ENCODE measurements around the gene PITPNC1. TPM values are rescaled to one million over a fixed set of nuclear protein-coding genes. Genes with fewer than 3 reads are reported as not detected.

The PITPNC1 gene
- total RNA-seq, 3 donors from 2014 or later, result 11.0 to 17.7 (median 14.8) TPM

- Histone ChIP-seq H3K27ac (no peak overlapping the region), H3K4me3 (no peak overlapping the region), H3K27me3 (no peaks in the 10 kb centered on the region), H3K36me3 (no peaks in the 10 kb centered on the region), H3K9me3 (no peaks in the 10 kb centered on the region), H3K4me1 (no peaks in the 10 kb centered on the region)
- intact Hi-C loops (cut with DNase I; ENCODE audit: low total_unique reads), result no loop called here
- TF ChIP-seq POLR2AphosphoS5 (IDR thresholded peaks at IDR 0.05), result no peak
- TF ChIP-seq CTCF (IDR thresholded peaks at IDR 0.05), result no peak
- TF ChIP-seq POLR2A (IDR thresholded peaks at IDR 0.05), result no peak
- DNase-seq (ENCODE audit: low spot score in 2 of 2), result no peak
Measured at GRCh38 chr17:67392111-67392510, 15.0 kb downstream of the PITPNC1 start.

- intact Hi-C loops (cut with DNase I; ENCODE audit: low total_unique reads), result no loop called here
- Histone ChIP-seq H3K9me3 (no peaks in the 10 kb centered on the region), H3K4me3 (no peak overlapping the region), H3K36me3 (no peaks in the 10 kb centered on the region), H3K27me3 (no peaks in the 10 kb centered on the region), H3K27ac (no peak overlapping the region), H3K4me1 (no peaks in the 10 kb centered on the region)
- no peak for DNase-seq (ENCODE audit: low spot score in 2 of 2)
- no peak for TF ChIP-seq POLR2A (IDR thresholded peaks at IDR 0.05)
Measured at GRCh38 chr17:67393809-67394397, 16.8 kb downstream of the PITPNC1 start.

GRCh38 chr17:67399676-67400075, 22.6 kb downstream of the PITPNC1 start:
- intact Hi-C loops (cut with DNase I; ENCODE audit: low total_unique reads), result no loop called here

GRCh38 chr17:67400193-67400592, 23.1 kb downstream of the PITPNC1 start:
- TF ChIP-seq POLR2A (IDR thresholded peaks at IDR 0.05) (no peak), CTCF (IDR thresholded peaks at IDR 0.05) (no peak), POLR2AphosphoS5 (IDR thresholded peaks at IDR 0.05) (no peak)
- H3K4me3 ChIP-seq, result no peak overlapping the region
- no peaks in the 10 kb centered on the region for H3K9me3 ChIP-seq
- H3K4me1 ChIP-seq, result no peaks in the 10 kb centered on the region
- no peaks in the 10 kb centered on the region for H3K36me3 ChIP-seq
- H3K27ac ChIP-seq, result no peak overlapping the region
- no peaks in the 10 kb centered on the region for H3K27me3 ChIP-seq
- intact Hi-C loops (cut with DNase I; ENCODE audit: low total_unique reads), result no loop called here
- DNase-seq (ENCODE audit: low spot score in 2 of 2), result no peak

More at GRCh38 chr17:67399676-67400075, 22.6 kb downstream of the PITPNC1 start:
- no peaks in the 10 kb centered on the region for H3K36me3 ChIP-seq
- H3K4me1 ChIP-seq, result no peaks in the 10 kb centered on the region
- H3K27me3 ChIP-seq, result no peaks in the 10 kb centered on the region
- H3K4me3 ChIP-seq, result no peak overlapping the region
- no peak overlapping the region for H3K27ac ChIP-seq
- DNase-seq (ENCODE audit: low spot score in 2 of 2), result no peak
- no peaks in the 10 kb centered on the region for H3K9me3 ChIP-seq
- no peak for TF ChIP-seq POLR2AphosphoS5 (IDR thresholded peaks at IDR 0.05)
- no peak for TF ChIP-seq CTCF (IDR thresholded peaks at IDR 0.05)
- no peak for TF ChIP-seq POLR2A (IDR thresholded peaks at IDR 0.05)

GRCh38 chr17:67401106-67401505, 24.0 kb downstream of the PITPNC1 start:
- Histone ChIP-seq H3K9me3 (no peaks in the 10 kb centered on the region), H3K4me3 (no peak overlapping the region), H3K4me1 (no peaks in the 10 kb centered on the region), H3K36me3 (no peaks in the 10 kb centered on the region), H3K27me3 (no peaks in the 10 kb centered on the region), H3K27ac (no peak overlapping the region)
- intact Hi-C loops (cut with DNase I; ENCODE audit: low total_unique reads), result no loop called here
- TF ChIP-seq CTCF (IDR thresholded peaks at IDR 0.05), result no peak
- TF ChIP-seq POLR2AphosphoS5 (IDR thresholded peaks at IDR 0.05), result no peak
- TF ChIP-seq POLR2A (IDR thresholded peaks at IDR 0.05), result no peak
- no peak for DNase-seq (ENCODE audit: low spot score in 2 of 2)

Measured in breast epithelium (tissue), 4 donors.